Spleen (tissue), 7 donors: ENCODE measurements around the gene MBOAT7.
"Not testable (repeated sequence)": the region's sequence is repeated elsewhere in the genome, so short reads cannot be mapped to it uniquely, and the experiment has no call there.

Experiments
- CTCF ChIP-seq, 11 experiments: fragments of 200-600 bp in 7 of 11; fragments of 450-650 bp in 4 of 11; sonication (generic) in 4 of 11; IDR thresholded peaks in 8 of 11; conservative IDR thresholded peaks in 3 of 11; 1 replicate in 7 of 11; 2 replicates in 4 of 11; pipeline versions ENCODE4 v1.4.0 to v1.8.0; 2016 to 2021; ENCODE audit warnings: antibody characterized with exemption in 11 of 11, inconsistent platforms in 4 of 11, mild to moderate bottlenecking in 1 of 11
- POLR2A ChIP-seq, 3 donors: fragments of 450-650 bp; IDR thresholded peaks; one replicate each; pipeline ENCODE4 v1.5.1; 2017; ENCODE audit warnings: antibody characterized with exemption in 3 of 3, mild to moderate bottlenecking in 1 of 3
- POLR2AphosphoS5 ChIP-seq, 3 donors: sonication (generic); formaldehyde crosslinking; IDR thresholded peaks; one replicate each; pipeline ENCODE4 v1.5.1; 2017; ENCODE audit warnings: antibody characterized with exemption in 3 of 3
- donor health status: DM: no; HTN: no; CAD: no; lungs with moderate emphysema.
- donor health status: DM: no; HTN: no; CAD: no.
- donor health status: DM: no; HTN: no; CAD: no.

DNA sequence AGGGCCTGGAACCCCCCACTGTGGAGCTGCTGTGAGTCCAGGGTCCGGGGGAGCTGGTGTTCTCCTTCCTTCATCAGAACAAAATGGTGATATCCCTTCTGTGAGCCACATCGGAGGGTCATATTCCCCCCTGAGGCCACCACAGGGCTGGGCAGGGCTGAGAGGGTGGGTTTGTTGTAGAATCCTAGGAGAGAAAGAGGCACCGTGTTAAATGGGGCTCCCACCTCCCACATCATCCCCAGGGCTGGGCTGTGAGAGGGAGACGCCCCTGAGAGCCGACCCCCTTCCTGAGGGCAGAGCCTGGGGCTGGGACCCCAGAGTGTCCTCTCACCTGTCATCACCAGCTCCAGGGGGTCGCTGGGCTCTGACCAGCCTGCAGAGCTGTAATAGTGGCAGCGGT lies 32.6 kb upstream of the MBOAT7 start:
- not testable (repeated sequence) for TF ChIP-seq POLR2AphosphoS5 (IDR thresholded peaks at IDR 0.05); CTCF (IDR thresholded peaks at IDR 0.05 in 8 of 11, conservative IDR thresholded peaks at IDR 0.05 in 3 of 11); POLR2A (IDR thresholded peaks at IDR 0.05)
